NCI-H748 (cell line): Measurements from ENCODE around the gene MAD1L1.

Experiments used
- DNase-seq: peaks from one replicate; lab custom pipeline; 2025; ENCODE audit not compliant: unreplicated experiment; lab: John Stamatoyannopoulos, UW

Gene MAD1L1

GRCh38 chr7:2158331-2159175 lies 74.2 kb downstream of the MAD1L1 start:
- DNase-seq = peak; percentile 86

- peak; percentile 92 for DNase-seq
Measured at GRCh38 chr7:2157473-2158279, 75.1 kb downstream of the MAD1L1 start.

DNA sequence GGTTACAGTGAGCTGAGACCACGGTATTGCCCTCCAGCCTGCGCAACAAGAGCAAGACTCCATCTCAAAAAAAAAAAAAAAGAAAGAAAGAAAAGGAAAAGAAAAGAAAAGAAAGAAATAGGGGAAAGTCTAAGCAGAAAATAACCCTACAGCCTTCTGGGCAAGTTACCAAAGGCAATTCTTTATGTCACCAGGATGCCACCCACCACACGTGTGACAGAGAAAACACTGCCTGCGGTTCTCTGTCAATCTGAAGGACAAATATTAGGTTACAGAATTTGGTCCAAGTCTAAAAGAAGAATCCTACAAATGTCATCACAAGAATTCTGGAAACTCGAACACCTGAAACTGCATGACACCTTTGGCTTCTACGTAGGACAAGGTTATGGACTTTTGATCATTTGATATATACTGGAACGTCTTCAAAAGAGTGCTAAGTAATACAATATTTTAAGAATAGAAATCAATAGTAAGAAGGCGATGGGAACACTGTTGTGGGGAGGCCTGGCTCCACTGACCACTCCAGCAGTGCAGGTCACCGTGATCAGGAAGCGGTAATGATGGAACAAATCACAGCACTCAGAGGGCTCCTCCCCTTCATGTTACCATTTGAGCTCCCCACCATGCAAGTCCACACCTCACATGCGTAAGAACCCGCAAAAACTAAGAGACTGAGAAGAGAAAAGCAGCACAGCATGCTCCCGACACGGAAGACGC lies 75.8 kb downstream of the MAD1L1 start:
- no peak for DNase-seq

- no peak for DNase-seq
Measured at GRCh38 chr7:2154831-2155230, 77.9 kb downstream of the MAD1L1 start.

- no peak for DNase-seq
Measured at GRCh38 chr7:2154121-2154520, 78.6 kb downstream of the MAD1L1 start.

DNA sequence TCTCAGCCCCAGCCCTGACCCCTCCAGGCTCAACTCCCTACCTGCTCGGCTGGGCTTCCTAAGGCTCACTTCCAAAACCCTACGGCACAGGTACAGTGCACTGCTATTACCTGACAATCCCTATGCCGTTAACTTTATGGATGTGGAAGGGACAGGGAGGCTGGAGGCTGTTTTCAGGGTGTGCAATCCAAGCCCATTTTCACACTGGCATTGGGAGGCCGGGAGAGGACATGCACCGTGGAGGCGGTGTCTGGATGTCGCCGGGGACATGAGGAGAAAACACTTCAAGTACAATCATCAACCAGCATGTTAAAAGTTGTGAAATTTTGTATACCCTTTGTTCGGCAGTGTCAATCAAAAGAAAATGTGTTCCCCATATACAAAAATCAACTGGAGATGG lies 80.1 kb downstream of the MAD1L1 start:
- DNase-seq = no peak

GRCh38 chr7:2151801-2152612 lies 80.7 kb downstream of the MAD1L1 start:
- DNase-seq = no peak

DNA sequence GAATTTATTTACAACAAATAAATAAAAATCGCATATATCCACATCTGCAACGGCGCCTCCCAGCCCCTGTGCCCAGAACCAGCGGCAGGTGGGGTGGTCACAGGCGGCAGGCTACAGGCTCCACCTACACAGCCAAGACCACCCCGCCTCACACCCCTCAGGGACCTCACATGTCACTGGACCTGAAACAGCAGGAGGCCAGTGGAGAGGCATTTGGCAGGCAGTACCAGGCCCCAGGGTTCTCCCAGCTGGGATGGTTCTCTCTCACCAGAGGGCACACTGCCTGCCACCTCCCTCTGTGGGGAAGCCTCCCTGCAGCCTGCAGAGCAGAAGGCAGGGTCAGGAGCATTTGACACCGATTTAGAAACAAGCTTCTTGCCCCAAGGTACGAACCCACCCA lies 81.5 kb downstream of the MAD1L1 start:
- DNase-seq = no peak

DNA sequence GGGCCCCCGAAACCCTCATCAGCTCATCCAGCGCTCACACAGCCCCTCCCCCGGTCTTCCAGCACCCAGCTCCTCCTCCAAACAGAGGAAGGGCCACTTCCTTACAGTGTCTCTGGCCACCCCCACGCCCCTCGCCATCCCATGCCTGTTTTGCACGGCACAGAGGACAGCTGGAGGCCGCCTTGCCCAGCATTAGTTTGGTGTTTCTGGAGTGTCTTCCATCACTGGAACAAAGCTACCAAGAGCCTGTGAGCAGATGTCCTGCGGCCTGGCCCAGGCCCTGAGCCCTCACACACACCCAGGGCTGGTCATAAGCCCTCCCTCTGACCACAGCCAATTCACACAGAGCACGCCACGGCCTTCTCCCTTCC lies 82.3 kb downstream of the MAD1L1 start:
- DNase-seq = no peak

- no peak for DNase-seq
Measured at GRCh38 chr7:2149672-2150444, 82.9 kb downstream of the MAD1L1 start.

DNA sequence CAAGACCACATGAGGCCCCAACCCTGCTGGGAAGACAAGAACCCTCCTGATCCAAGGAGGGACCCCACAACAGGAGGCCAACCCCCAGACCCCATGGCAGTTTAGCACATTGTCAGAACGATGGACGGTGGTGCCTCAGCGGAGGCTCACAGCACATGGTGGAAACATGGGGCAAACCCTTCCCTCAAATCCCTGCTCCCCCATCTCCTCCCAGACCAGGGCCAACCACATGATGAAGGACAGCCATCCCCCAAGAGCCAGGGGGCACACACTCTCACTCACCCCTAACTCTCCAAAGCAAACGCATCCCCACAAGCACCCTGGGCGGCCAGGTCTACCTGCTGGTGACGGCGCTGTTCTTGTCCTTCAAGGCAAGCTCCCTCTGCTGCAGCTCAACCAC lies 83.9 kb downstream of the MAD1L1 start:
- no peak for DNase-seq

- DNase-seq = no peak
Measured at GRCh38 chr7:2148189-2148588, 84.6 kb downstream of the MAD1L1 start.

DNA sequence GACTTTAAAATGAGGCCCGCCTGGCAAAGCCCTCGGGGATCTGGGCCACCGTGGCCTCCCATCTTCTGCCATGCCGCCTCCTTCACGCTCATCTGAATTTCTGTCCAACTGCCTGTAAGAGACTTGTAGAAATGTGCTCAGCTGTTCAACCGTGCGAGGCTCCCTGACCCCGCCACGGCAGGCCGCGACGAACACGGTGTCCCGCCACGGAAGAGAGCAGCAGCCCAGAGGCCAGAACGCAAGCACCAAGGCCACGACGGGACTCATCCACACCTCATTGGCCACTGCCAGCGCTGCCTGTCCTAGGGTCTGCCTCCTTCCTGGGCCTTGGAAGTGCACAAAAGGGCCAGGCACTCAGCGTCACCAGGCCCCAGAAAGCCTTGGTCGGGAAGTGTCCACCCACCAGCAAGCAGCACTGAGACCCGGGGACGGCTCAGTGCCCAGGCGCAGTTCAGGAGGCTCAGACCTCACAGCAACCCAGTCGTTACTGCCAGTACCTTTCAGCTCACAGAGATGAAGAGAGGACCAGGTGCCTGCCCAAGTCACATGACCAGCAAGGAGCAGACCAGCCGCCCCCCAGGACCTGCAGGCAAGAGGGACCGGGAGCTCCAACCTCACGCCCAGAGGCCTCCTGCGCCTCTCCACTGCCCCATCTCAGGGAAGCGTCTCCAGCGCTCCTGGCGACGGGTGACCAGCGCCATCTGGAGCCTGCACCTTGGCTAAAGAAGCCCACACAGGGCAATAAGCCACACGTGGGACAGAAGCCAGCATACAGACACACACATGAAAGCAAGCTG lies 85.9 kb downstream of the MAD1L1 start:
- DNase-seq = peak; percentile 15

DNA sequence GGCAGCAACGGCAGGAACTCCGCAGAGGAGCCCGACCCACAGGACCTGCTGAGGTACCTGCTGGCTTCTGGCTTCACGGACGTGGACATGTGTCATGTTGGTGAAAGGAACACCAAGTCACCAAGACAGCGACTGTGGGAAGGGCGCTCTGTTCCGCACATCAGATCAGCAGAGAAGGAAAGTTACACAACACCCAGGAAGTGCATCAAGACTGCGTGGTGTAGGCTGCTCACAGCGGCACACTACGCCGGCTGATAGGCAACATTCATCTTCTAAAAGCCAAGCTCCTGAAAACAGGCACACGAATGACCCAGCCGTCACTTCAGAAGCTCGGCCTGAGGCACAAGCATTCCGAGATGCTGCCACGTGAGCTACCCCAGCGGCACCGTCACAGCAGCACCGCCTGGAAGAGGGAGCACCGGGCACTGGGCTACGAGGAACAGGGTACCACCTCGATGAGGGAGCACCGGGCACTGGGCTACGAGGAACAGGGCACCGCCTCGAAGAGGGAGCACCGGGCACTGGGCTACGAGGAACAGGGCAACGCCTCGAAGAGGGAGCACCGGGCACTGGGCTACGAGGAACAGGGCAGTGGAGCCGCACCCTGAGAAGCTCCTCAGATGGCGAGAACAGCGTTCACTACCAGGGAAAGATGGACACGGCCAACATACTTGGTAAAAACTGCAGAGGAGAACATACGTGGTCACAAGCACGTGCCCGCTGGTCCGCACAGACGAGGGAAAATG lies 86.7 kb downstream of the MAD1L1 start:
- DNase-seq = no peak

GRCh38 chr7:2144926-2145325 lies 87.8 kb downstream of the MAD1L1 start:
- DNase-seq = no peak

GRCh38 chr7:2143981-2144595 lies 88.7 kb downstream of the MAD1L1 start:
- DNase-seq = no peak

- no peak for DNase-seq
Measured at GRCh38 chr7:2143450-2143849, 89.3 kb downstream of the MAD1L1 start.

DNA sequence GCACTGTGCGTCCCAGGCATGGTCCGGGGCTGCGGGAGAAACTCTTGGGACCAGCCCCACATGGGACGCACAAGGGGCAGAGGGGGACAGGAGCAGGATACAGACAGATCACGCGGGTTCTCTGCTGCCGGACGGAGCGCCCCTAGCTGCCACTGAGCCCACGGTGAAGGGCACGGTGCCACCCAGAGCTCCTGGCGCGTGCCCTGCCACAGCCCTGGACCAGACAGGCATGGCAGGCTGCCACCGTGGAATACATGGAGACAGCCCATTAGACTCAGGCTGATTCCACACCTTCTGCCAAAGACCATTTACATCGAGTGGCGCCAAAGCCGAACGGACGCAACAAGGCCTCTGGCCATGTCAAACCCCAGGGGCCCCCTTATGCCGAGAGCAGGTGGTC lies 90.4 kb downstream of the MAD1L1 start:
- no peak for DNase-seq
